ENCODE measurements around the gene NLRP10. TPM values are rescaled to one million over a fixed set of nuclear protein-coding genes. Genes with fewer than 3 reads are reported as not detected.
A peak's percentile ranks its signal among the peaks of the same experiment; 100 is the strongest.

Gene NLRP10
- total and polyA plus RNA-seq, 2 experiments from 2014 or later: not detected

GRCh38 chr11:8006349-8006977 is 41.2 kb upstream of the NLRP10 start:
- no peak overlapping the region for H3K4me3 ChIP-seq
- DNase-seq (ENCODE audit: low read depth in 1 of 2, low spot score in 1 of 2): peak; percentile 80 to 85
- H3K27ac ChIP-seq: no peak overlapping the region
- no peaks in the 10 kb centered on the region for H3K4me1 ChIP-seq (ENCODE audit: low read depth)
- H3K27me3 ChIP-seq: peaks cover 4% of the 10 kb centered on the region
- H3K36me3 ChIP-seq: no peaks in the 10 kb centered on the region
- peak; percentile 97 for TF ChIP-seq CTCF (IDR thresholded peaks at IDR 0.05; ENCODE audit: low read depth, low read length)
- H3K9me3 ChIP-seq (ENCODE audit: low read depth): no peaks in the 10 kb centered on the region

GRCh38 chr11:8005556-8005955 is 40.3 kb upstream of the NLRP10 start:
- no peaks in the 10 kb centered on the region for H3K27me3 ChIP-seq
- H3K36me3 ChIP-seq: no peaks in the 10 kb centered on the region
- no peaks in the 10 kb centered on the region for H3K9me3 ChIP-seq (ENCODE audit: low read depth)
- no peak overlapping the region for H3K27ac ChIP-seq
- H3K4me1 ChIP-seq (ENCODE audit: low read depth): no peaks in the 10 kb centered on the region
- no peak for TF ChIP-seq CTCF (IDR thresholded peaks at IDR 0.05; ENCODE audit: low read depth, low read length)
- DNase-seq (ENCODE audit: low read depth in 1 of 2, low spot score in 1 of 2): no peak
- no peak overlapping the region for H3K4me3 ChIP-seq

- no peak overlapping the region for H3K4me3 ChIP-seq
- H3K9me3 ChIP-seq (ENCODE audit: low read depth): no peaks in the 10 kb centered on the region
- DNase-seq (ENCODE audit: low read depth in 1 of 2, low spot score in 1 of 2): no peak
- H3K27ac ChIP-seq: no peak overlapping the region
- H3K4me1 ChIP-seq (ENCODE audit: low read depth): no peaks in the 10 kb centered on the region
- no peaks in the 10 kb centered on the region for H3K36me3 ChIP-seq
- H3K27me3 ChIP-seq: no peaks in the 10 kb centered on the region
- TF ChIP-seq CTCF (IDR thresholded peaks at IDR 0.05; ENCODE audit: low read depth, low read length): no peak
Observed at GRCh38 chr11:8004008-8004407, 38.8 kb upstream of the NLRP10 start.

- Histone ChIP-seq H3K9me3 (ENCODE audit: low read depth) (no peaks in the 10 kb centered on the region), H3K4me1 (ENCODE audit: low read depth) (no peaks in the 10 kb centered on the region), H3K27ac (no peak overlapping the region), H3K27me3 (no peaks in the 10 kb centered on the region), H3K4me3 (no peak overlapping the region), H3K36me3 (peaks cover 5% of the 10 kb centered on the region)
- DNase-seq (ENCODE audit: low read depth in 1 of 2, low spot score in 1 of 2): no peak
- TF ChIP-seq CTCF (IDR thresholded peaks at IDR 0.05; ENCODE audit: low read depth, low read length): no peak
Observed at GRCh38 chr11:8003187-8003586, 37.9 kb upstream of the NLRP10 start.

GRCh38 chr11:8002676-8003075 is 37.4 kb upstream of the NLRP10 start:
- peaks cover 10% of the 10 kb centered on the region for H3K36me3 ChIP-seq
- H3K27ac ChIP-seq: no peak overlapping the region
- no peak for TF ChIP-seq CTCF (IDR thresholded peaks at IDR 0.05; ENCODE audit: low read depth, low read length)
- no peaks in the 10 kb centered on the region for H3K9me3 ChIP-seq (ENCODE audit: low read depth)
- H3K4me1 ChIP-seq (ENCODE audit: low read depth): no peaks in the 10 kb centered on the region
- H3K27me3 ChIP-seq: no peaks in the 10 kb centered on the region
- no peak for DNase-seq (ENCODE audit: low read depth in 1 of 2, low spot score in 1 of 2)
- H3K4me3 ChIP-seq: no peak overlapping the region
